Body of pancreas (tissue), 4 donors: ENCODE measurements around the gene APRT. TPM values are rescaled to one million over a fixed set of nuclear protein-coding genes. Genes with fewer than 3 reads are reported as not detected.
"Not testable (repeated sequence)": the region's sequence is repeated elsewhere in the genome, so short reads cannot be mapped to it uniquely, and the experiment has no call there.

Source experiments
- ATAC-seq: fragments of 150-250 bp; one replicate; pipeline ENCODE4 v1.9.1; 2016
- DNase-seq, 4 donors: peaks; one replicate each; pipeline ENCODE4 v3.0.0-alpha.2; 2019
- H3K27ac ChIP-seq, 4 donors: fragments of 200-600 bp; sonication (generic); 1 replicate in 3 of 4; 2 replicates in 1 of 4; pipeline versions ENCODE4 v1.5.1 to v1.6.1; 2016 to 2019; ENCODE audit warnings: mild to moderate bottlenecking in 1 of 4, mixed read lengths in 1 of 4, moderate library complexity in 1 of 4
- H3K27me3 ChIP-seq, 2 donors: fragments of 200-600 bp; sonication (generic); one replicate each; pipeline ENCODE4 v1.6.0; 2016; ENCODE audit warnings: mild to moderate bottlenecking in 1 of 2
- H3K36me3 ChIP-seq, 2 donors: fragments of 200-600 bp; sonication (generic); replicated peaks in 1 of 2; 2 replicates each; pipeline ENCODE4 v1.5.1; 2016; ENCODE audit warnings: low read depth in 2 of 2; ENCODE audit not compliant: insufficient read depth in 1 of 2
- H3K4me1 ChIP-seq: fragments of 200-600 bp; sonication (generic); one replicate; pipeline ENCODE4 v1.6.0; 2016
- H3K4me3 ChIP-seq, 2 donors: fragments of 200-600 bp; sonication (generic); 1 replicate in 1 of 2; 2 replicates in 1 of 2; pipeline ENCODE4 v1.5.1; 2016 to 2019
- H3K9me3 ChIP-seq, 3 donors: fragments of 200-600 bp; sonication (generic); 1 replicate in 2 of 3; 2 replicates in 1 of 3; pipeline ENCODE4 v1.5.1; 2016
- POLR2A ChIP-seq, 3 donors: fragments of 450-650 bp; IDR thresholded peaks; one replicate each; pipeline ENCODE4 v1.6.1; 2016; ENCODE audit warnings: antibody characterized with exemption in 3 of 3, mild to moderate bottlenecking in 2 of 3
- WGBS, 2 donors: methylation state at CpG; one replicate each; pipeline ENCODE4 v1.1.5; 2017; 5-methylcytosine and 5-hydroxymethylcytosine counted together
- intact Hi-C: fragments of 100-400 bp; cut with DNase I; formaldehyde crosslinking; loops from one replicate; pipeline ENCODE4 v1.15.1; 2023
- total RNA-seq, 2 donors: library from RNA; depleted of rRNA; stranded (reverse); fragments of >200 nt; gene quantifications; one replicate each; pipeline ENCODE4 v1.1.0, GENCODE V29; 2016
- TF ChIP-seq, protein P1 (sequence below), 7 experiments: fragments of 450-650 bp in 4 of 7; fragments of 200-600 bp in 3 of 7; sonication (generic) in 3 of 7; IDR thresholded peaks; one replicate each; pipeline ENCODE4 v1.5.1; 2016 to 2019; ENCODE audit warnings: antibody characterized with exemption in 7 of 7

The APRT gene
- total RNA-seq, 2 donors from 2014 or later = 95.9 to 104 TPM

DNA sequence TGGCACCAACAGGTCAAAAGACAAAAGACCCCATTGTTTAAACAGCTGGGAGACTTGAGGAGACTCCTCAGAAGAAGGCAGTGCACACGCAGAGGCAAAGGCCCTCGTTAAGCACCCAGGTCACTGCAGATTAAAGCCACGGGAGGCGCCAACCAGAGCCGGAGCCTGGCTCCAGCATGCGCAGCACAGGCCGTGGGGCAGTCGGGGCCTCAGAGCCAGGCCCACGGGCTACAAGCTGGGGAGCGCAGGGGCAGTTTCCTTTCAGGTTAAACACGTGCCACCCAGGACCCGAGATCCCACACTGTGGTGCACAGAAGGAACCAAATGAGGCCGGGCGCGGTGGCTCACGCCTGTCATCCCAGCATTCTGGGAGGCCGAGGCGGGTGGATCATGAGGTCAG, 35.9 kb downstream of the APRT start:
- Histone ChIP-seq H3K27ac (no peak overlapping the region), H3K36me3 (no peaks in the 10 kb centered on the region), H3K27me3 (no peaks in the 10 kb centered on the region), H3K4me1 (peaks cover 43% of the 10 kb centered on the region), H3K4me3 (no peak overlapping the region), H3K9me3 (no peaks in the 10 kb centered on the region)
- ATAC-seq (no peak), DNase-seq (no peak)
- intact Hi-C loops = loop anchor here (5.0 kb wide), 1 partner anchor 34 kb away; no protein-coding TSS in a partner anchor
- TF ChIP-seq, protein P1, sequence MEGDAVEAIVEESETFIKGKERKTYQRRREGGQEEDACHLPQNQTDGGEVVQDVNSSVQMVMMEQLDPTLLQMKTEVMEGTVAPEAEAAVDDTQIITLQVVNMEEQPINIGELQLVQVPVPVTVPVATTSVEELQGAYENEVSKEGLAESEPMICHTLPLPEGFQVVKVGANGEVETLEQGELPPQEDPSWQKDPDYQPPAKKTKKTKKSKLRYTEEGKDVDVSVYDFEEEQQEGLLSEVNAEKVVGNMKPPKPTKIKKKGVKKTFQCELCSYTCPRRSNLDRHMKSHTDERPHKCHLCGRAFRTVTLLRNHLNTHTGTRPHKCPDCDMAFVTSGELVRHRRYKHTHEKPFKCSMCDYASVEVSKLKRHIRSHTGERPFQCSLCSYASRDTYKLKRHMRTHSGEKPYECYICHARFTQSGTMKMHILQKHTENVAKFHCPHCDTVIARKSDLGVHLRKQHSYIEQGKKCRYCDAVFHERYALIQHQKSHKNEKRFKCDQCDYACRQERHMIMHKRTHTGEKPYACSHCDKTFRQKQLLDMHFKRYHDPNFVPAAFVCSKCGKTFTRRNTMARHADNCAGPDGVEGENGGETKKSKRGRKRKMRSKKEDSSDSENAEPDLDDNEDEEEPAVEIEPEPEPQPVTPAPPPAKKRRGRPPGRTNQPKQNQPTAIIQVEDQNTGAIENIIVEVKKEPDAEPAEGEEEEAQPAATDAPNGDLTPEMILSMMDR (IDR thresholded peaks at IDR 0.05) = no peak
- TF ChIP-seq POLR2A (IDR thresholded peaks at IDR 0.05) = no peak
- 83 to 91% methylated on average over 11 to 18 of the region's 18 CpGs for WGBS, 2 donors

DNA sequence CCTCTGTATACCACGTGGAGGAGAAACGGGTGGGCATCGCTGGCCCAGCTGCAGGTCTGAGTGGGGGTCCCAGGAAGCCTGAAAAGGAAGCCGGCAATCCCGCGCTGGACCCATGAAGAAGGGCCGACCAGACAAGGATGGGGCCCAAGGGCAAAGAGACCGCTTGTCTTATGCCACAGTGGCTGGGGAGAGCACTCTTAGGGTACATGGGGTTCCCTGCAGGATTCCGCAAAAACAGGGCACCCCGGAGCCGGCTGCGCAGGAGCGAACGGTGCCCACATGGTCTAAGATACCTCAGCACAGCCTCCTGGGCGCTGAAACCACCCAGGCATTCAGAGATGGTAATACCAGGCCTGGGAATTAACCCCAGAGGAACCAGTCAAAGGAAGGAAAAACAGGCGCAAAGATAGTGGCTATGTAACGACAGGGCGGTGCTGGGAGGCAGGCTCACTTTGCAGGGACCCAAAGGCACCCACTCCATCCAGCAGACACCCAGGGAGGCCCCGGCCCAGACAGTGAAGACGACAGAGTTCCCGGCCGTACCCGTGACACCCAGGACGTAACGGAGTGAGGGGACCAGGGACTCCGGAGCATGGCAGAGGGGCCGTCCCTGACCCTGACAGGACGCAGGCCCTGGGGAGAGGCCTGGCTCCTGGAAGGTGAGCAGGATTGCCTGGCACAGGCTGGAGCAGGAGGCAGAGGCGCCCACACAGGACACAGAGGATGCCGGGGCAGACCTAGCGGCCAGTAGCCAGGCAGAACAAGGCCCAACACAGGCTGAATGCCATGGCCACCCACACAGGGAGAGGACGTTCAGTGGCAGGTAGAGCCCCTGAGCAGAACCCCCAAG, 37.0 kb downstream of the APRT start:
- no peaks in the 10 kb centered on the region for H3K27me3 ChIP-seq
- peaks cover 47% of the 10 kb centered on the region for H3K4me1 ChIP-seq
- H3K27ac ChIP-seq = no peak overlapping the region
- TF ChIP-seq POLR2A (IDR thresholded peaks at IDR 0.05) = no peak
- TF ChIP-seq, protein P1 (IDR thresholded peaks at IDR 0.05) = no peak
- WGBS, 2 donors = 82 to 85% methylated on average over 24 to 32 of the region's 32 CpGs
- H3K4me3 ChIP-seq = no peak overlapping the region
- H3K9me3 ChIP-seq = no peaks in the 10 kb centered on the region
- H3K36me3 ChIP-seq = no peaks in the 10 kb centered on the region
- DNase-seq (no peak), ATAC-seq (no peak)
- intact Hi-C loops = loop anchor here (5.0 kb wide), 1 partner anchor 32 kb away; no protein-coding TSS in a partner anchor

DNA sequence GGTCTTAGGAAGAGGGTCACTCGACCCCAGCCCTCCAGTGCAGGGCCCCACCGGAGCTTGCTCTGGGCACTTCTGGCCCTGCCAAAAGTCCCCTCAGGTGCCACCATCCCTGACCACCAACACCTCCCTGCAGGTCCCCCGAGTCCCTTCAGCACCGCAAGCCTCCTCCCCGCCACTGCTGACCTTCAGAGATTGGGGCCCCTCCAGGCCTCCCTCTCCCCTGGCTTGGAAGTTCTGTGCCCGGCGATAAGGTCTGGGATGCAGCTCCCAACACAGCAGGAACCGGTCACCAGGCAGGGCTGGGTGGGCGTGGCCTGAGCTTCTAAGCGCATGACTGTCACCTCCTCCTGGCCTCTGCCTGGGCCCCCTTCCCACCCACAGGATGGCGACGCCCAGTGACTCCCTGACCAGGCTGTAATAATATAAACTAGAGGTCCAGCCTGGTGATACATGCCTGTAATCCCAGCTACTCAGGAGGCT, 37.9 kb downstream of the APRT start:
- peak in 3 of 4 donors; percentile 36 to 46 (median 41) for DNase-seq
- Histone ChIP-seq H3K4me1 (peaks cover 53% of the 10 kb centered on the region), H3K9me3 (no peaks in the 10 kb centered on the region), H3K36me3 (no peaks in the 10 kb centered on the region), H3K27ac (peak overlapping the region in 2 of 4 donors; percentile 68 to 83), H3K4me3 (no peak overlapping the region), H3K27me3 (no peaks in the 10 kb centered on the region)
- 54 to 60% methylated on average over 10 to 12 of the region's 12 CpGs for WGBS, 2 donors
- no peak for TF ChIP-seq POLR2A (IDR thresholded peaks at IDR 0.05)
- TF ChIP-seq, protein P1 (IDR thresholded peaks at IDR 0.05) = no peak
- ATAC-seq = no peak
- intact Hi-C loops = no loop called here

DNA sequence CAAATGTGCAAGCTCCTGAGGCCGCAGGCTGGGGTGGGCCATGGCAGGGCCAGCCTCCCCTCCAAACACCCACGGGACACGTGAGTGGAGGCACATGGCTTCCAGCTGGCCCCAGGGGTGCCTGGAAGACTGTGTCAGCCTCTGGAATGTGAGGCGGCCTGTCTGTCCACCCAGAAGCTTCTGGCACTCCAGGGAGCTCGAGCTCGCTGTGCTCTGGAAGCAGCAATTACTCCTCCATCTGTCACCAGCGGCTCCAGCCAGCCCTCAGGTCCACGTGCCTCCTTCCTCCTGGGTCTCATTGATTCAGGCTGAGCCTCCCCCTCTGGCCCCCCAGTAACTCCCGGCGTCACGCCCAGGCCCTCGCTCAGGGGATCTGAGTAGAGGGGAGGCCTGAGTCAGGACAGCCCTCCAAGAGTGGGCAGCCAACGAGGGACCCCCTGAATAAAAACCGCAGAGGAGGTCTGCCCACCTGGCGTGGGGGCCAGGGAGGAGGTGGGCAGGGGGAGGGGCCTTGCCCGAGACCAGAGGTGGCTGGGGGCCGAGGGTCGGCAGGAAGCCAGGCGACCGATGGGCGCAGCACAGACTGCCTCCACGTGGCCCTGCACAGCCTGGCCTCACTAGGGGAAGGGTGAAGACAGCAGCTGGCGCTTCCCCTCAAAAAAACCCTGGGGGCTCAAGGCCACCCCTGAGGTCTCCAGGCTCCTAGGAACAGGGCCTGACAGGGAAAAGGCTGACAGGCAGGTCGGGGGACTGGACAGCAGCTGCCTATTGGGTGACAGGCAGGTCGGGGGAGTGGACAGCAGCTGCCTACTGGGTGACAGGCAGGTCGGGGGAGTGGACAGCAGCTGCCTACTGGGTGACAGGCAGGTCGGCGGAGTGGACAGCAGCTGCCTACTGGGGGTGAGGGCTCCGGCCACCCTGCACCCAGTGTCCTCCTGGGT, 38.6 kb downstream of the APRT start:
- Histone ChIP-seq H3K9me3 (no peaks in the 10 kb centered on the region), H3K27me3 (no peaks in the 10 kb centered on the region), H3K4me3 (no peak overlapping the region), H3K27ac (peak overlapping the region in 3 of 4 donors; percentile 68 to 83 (median 74)), H3K4me1 (peaks cover 60% of the 10 kb centered on the region), H3K36me3 (no peaks in the 10 kb centered on the region)
- ATAC-seq = peak; percentile 55
- intact Hi-C loops = no loop called here
- 8 to 44% methylated on average over 5 to 29 of the region's 29 CpGs for WGBS, 2 donors
- DNase-seq = peak; percentile 48 to 81 (median 74)
- peak in 1 of 3 donors; percentile 31 for TF ChIP-seq POLR2A (IDR thresholded peaks at IDR 0.05)
- TF ChIP-seq, protein P1 (IDR thresholded peaks at IDR 0.05) = no peak

DNA sequence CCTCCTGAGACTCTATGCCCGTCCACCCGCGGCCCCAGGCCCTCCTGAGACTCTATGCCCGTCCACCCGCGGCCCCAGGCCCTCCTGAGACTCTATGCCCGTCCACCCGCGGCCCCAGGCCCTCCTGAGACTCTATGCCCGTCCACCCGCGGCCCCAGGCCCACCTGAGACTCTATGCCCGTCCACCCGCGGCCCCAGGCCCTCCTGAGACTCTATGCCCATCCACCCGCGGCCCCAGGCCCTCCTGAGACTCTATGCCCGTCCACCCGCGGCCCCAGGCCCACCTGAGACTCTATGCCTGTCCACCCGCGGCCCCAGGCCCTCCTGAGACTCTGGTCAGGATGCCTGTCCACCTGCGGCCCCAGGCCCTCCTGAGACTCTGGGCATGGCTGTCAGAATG, 39.9 kb downstream of the APRT start:
- DNase-seq, ATAC-seq, intact Hi-C loops, H3K4me3 ChIP-seq, H3K9me3 ChIP-seq, H3K36me3 ChIP-seq, H3K27me3 ChIP-seq: not testable (repeated sequence)
- WGBS, 2 donors = 95% methylated on average over 4 of the region's 23 CpGs; no CpG with 5 or more reads in 1 of the 2 donors
- Histone ChIP-seq H3K27ac (peak overlapping the region; percentile 32 to 85 (median 84)), H3K4me1 (peaks cover 73% of the 10 kb centered on the region)
